PC-9 (cell line): ENCODE data around the gene ARFGAP1. TPM values are rescaled to one million over a fixed set of nuclear protein-coding genes. Genes with fewer than 3 reads are reported as not detected.

Source experiments
- BruUV-seq: library from RNA; stranded (reverse); fragments of 400-500 nt; replicated peaks from 2 replicates; lab custom pipeline; 2021; lab: Mats Ljungman, UMichigan
- CTCF ChIA-PET: fragments of 300-600 bp; sonication (Branson Sonifier 250); formaldehyde crosslinking; loops from one replicate; lab custom pipeline; 2022; ENCODE audit warnings: antibody characterized with exemption; lab: Charles Lee
- POLR2A ChIA-PET: fragments of 300-600 bp; sonication (Branson Sonifier 250); formaldehyde crosslinking; loops from one replicate; lab custom pipeline; 2022; ENCODE audit warnings: antibody characterized with exemption; ENCODE audit not compliant: unreplicated experiment; lab: Charles Lee
- DNase-seq, 2 experiments: peaks; one replicate each; pipeline versions ENCODE4 v3.0.0 to v3.0.0-alpha.2; 2015 to 2022; ENCODE audit warnings: mixed read lengths in 1 of 2
- H2AFZ ChIP-seq: fragments of 200-600 bp; sonication (generic); 2 replicates; pipeline ENCODE4 v1.8.1; 2017; ENCODE audit warnings: antibody characterized with exemption
- H3F3A ChIP-seq: fragments of 200-600 bp; sonication (generic); 2 replicates; pipeline ENCODE4 v1.8.1; 2017; ENCODE audit warnings: antibody characterized with exemption, mild to moderate bottlenecking, low read depth; ENCODE audit not compliant: insufficient read depth
- H3K27ac ChIP-seq: fragments of 200-600 bp; sonication (generic); 2 replicates; pipeline ENCODE4 v1.6.1; 2016; ENCODE audit warnings: mixed run types
- H3K27me3 ChIP-seq: fragments of 200-600 bp; sonication (generic); 2 replicates; pipeline ENCODE4 v1.6.1; 2016; ENCODE audit warnings: low read depth, mixed run types; ENCODE audit not compliant: insufficient read depth
- H3K36me3 ChIP-seq: fragments of 200-600 bp; sonication (generic); 2 replicates; pipeline ENCODE4 v1.6.1; 2016; ENCODE audit warnings: low read depth, mixed run types
- H3K4me1 ChIP-seq: fragments of 200-600 bp; sonication (generic); replicated peaks from 2 replicates; pipeline ENCODE4 v1.6.1; 2016; ENCODE audit warnings: mixed run types; ENCODE audit not compliant: insufficient read depth
- H3K4me2 ChIP-seq: fragments of 200-600 bp; sonication (generic); 2 replicates; pipeline ENCODE4 v1.6.1; 2017; ENCODE audit warnings: mixed run types
- H3K4me3 ChIP-seq: fragments of 200-600 bp; sonication (generic); 2 replicates; pipeline ENCODE4 v1.6.1; 2016; ENCODE audit warnings: mixed run types
- H3K79me2 ChIP-seq: fragments of 200-600 bp; sonication (generic); 2 replicates; pipeline ENCODE4 v1.6.1; 2017; ENCODE audit warnings: low read depth, mixed run types
- H3K9me2 ChIP-seq: fragments of 200-600 bp; sonication (generic); 2 replicates; pipeline ENCODE4 v1.8.1; 2017; ENCODE audit warnings: mild to moderate bottlenecking; ENCODE audit not compliant: insufficient read depth
- H3K9me3 ChIP-seq: fragments of 200-600 bp; sonication (generic); 2 replicates; pipeline ENCODE4 v1.8.1; 2016; ENCODE audit warnings: low read depth; ENCODE audit not compliant: insufficient read depth
- H4K20me1 ChIP-seq: fragments of 200-600 bp; sonication (generic); 2 replicates; pipeline ENCODE4 v1.8.1; 2017; ENCODE audit not compliant: insufficient read depth
- CTCF ChIP-seq: fragments of 200-600 bp; sonication (generic); conservative IDR thresholded peaks from 2 replicates; pipeline ENCODE4 v1.6.1; 2017; ENCODE audit warnings: mixed run types, antibody characterized with exemption, mild to moderate bottlenecking, moderate library complexity
- EZH2 ChIP-seq: fragments of 200-600 bp; sonication (generic); IDR thresholded peaks from 2 replicates; pipeline ENCODE4 v1.8.0; 2017; ENCODE audit warnings: antibody characterized with exemption, low read depth
- intact Hi-C: fragments of 100-400 bp; cut with micrococcal nuclease; formaldehyde crosslinking; loops from one replicate; pipeline ENCODE4 v1.10.0; 2022; ENCODE audit not compliant: unreplicated experiment
- total RNA-seq: library from RNA; stranded (reverse); gene quantifications from 2 replicates; pipeline ENCODE4 v1.2.3, GENCODE V29; 2021

The ARFGAP1 gene
- total RNA-seq, 1 experiment from 2014 or later: 89.0 TPM

GRCh38 chr20:63297371-63297781, 24.8 kb downstream of the ARFGAP1 start:
- POLR2A ChIA-PET: no interaction called here
- no peak overlapping the region for H3K27ac ChIP-seq
- no peaks in the 10 kb centered on the region for H3K4me1 ChIP-seq
- H3K9me3 ChIP-seq: peaks cover 3% of the 10 kb centered on the region; the same call in 1 of the 2 replicates
- H4K20me1 ChIP-seq: peaks cover 3% of the 10 kb centered on the region; the same call in 1 of the 2 replicates
- DNase-seq: no peak
- intact Hi-C loops: no loop called here
- no peaks in the 10 kb centered on the region for H3F3A ChIP-seq
- no peak overlapping the region for H3K4me2 ChIP-seq
- CTCF ChIA-PET: no interaction called here
- TF ChIP-seq CTCF (no peak), EZH2 (no peak)
- no peaks in the 10 kb centered on the region for H3K36me3 ChIP-seq
- H3K27me3 ChIP-seq: peaks cover 80% of the 10 kb centered on the region
- H2AFZ ChIP-seq: no peak overlapping the region
- no peak overlapping the region for H3K4me3 ChIP-seq
- BruUV-seq: no TSS peak
- no peaks in the 10 kb centered on the region for H3K79me2 ChIP-seq
- H3K9me2 ChIP-seq: no peaks in the 10 kb centered on the region

DNA sequence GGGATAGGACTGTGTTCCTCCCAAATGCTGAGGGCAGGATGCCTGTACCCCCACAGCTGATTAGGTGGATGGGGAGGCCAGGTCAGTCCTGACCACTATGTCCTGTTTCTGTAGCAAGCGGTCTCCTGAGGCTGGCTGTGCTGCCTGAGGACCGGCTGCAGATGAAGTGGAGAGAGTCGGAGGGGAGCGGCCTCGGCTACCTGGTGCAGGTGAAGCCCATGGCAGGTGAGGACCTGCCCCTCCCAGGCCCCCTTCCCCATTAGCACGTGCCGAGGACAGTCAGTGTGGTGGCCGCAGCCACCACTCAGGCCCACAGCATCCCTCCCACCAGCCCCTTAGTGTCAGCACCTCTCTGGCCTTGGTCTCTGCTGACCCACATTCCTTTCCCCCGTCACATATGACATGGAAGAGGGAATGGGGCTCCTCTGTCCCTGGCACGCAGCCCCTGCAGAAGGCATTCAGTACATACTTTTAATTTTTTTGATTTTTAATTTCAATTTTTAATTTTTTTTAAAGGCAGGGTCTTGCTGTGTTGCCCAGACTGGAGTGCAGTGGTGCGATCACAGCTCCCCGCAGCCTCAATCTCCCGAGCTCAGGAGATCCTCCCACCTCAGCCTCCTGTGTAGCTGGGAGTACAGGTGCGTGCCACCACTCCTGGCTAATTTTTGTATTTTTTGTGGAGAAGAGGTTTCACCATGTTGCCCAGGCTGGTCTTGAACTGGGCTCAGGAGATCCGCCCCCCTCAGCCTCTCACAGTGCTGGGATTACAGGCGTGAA, 25.4 kb downstream of the ARFGAP1 start:
- ChIA-PET CTCF (no interaction called here), POLR2A (no interaction called here)
- Histone ChIP-seq H3F3A (peaks cover 5% of the 10 kb centered on the region; the same call in 1 of the 2 replicates), H3K79me2 (no peaks in the 10 kb centered on the region), H3K4me2 (no peak overlapping the region), H3K9me2 (no peaks in the 10 kb centered on the region), H3K27me3 (peaks cover 86% of the 10 kb centered on the region), H3K9me3 (peaks cover 3% of the 10 kb centered on the region; the same call in 1 of the 2 replicates), H3K4me3 (no peak overlapping the region), H3K36me3 (no peaks in the 10 kb centered on the region), H2AFZ (no peak overlapping the region), H3K27ac (no peak overlapping the region), H4K20me1 (peaks cover 3% of the 10 kb centered on the region; the same call in 1 of the 2 replicates), H3K4me1 (no peaks in the 10 kb centered on the region)
- no peak for DNase-seq
- intact Hi-C loops: no loop called here
- TF ChIP-seq CTCF (no peak), EZH2 (no peak)
- no TSS peak for BruUV-seq

DNA sequence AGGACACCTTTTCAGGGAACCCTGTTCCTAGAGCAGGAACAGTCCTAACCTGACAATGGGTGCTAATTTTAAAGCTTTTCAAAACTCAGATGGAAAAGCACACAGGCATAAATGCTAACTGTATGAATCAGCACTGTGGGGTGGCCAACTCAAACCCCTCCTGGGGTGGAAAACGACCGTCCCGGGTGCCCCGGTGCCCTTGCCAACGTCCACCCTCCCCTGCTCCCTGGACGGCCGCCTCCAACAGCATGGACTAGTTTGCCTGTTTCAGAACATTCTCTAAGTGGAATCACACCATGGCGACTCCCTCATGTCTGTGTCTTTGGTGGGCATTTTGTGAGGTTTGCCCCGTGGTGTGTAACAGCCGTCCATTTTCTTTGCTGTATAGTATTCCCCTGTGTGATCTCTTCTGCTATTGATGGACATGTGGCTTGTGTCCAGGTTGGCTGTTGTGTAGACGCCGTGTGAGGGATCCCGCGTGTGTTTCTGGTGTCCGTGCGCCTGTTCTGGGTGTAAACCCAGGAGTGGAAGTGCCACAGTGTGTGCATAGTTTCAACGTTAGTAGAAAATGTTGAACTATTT, 26.2 kb downstream of the ARFGAP1 start:
- Histone ChIP-seq H3K79me2 (no peaks in the 10 kb centered on the region), H3K9me2 (no peaks in the 10 kb centered on the region), H2AFZ (no peak overlapping the region), H3K4me2 (no peak overlapping the region), H3K4me1 (no peaks in the 10 kb centered on the region), H3F3A (peaks cover 7% of the 10 kb centered on the region; the same call in 1 of the 2 replicates), H4K20me1 (peaks cover 3% of the 10 kb centered on the region; the same call in 1 of the 2 replicates), H3K9me3 (peaks cover 3% of the 10 kb centered on the region; the same call in 1 of the 2 replicates), H3K4me3 (no peak overlapping the region), H3K36me3 (no peaks in the 10 kb centered on the region), H3K27ac (no peak overlapping the region), H3K27me3 (peaks cover 94% of the 10 kb centered on the region)
- DNase-seq: no peak
- ChIA-PET POLR2A (no interaction called here), CTCF (no interaction called here)
- BruUV-seq: no TSS peak
- intact Hi-C loops: no loop called here
- no peak for TF ChIP-seq EZH2
- TF ChIP-seq CTCF: no peak
